Tibial nerve (tissue), 4 donors: ENCODE results near the gene MLPH. TPM values are rescaled to one million over a fixed set of nuclear protein-coding genes. Genes with fewer than 3 reads are reported as not detected.

Source experiments
- DNase-seq, 2 donors: peaks; one replicate each; pipeline ENCODE4 v3.0.0-alpha.2; 2019; ENCODE audit warnings: low spot score in 2 of 2
- H3K27ac ChIP-seq, 4 donors: fragments of 200-600 bp; sonication (generic) in 3 of 4; one replicate each; pipeline ENCODE4 v1.5.1; 2017 to 2019; ENCODE audit warnings: mild to moderate bottlenecking in 1 of 4
- H3K27me3 ChIP-seq, 2 donors: fragments of 200-600 bp; sonication (generic) in 1 of 2; one replicate each; pipeline versions ENCODE4 v1.5.1 to v1.6.0; 2017 to 2019
- H3K36me3 ChIP-seq, 3 donors: fragments of 200-600 bp; sonication (generic); one replicate each; pipeline ENCODE4 v1.5.1; 2018 to 2019
- H3K4me1 ChIP-seq, 4 donors: fragments of 200-600 bp; sonication (generic) in 3 of 4; one replicate each; pipeline ENCODE4 v1.5.1; 2017 to 2019
- H3K4me3 ChIP-seq, 4 donors: fragments of 200-600 bp; sonication (generic) in 3 of 4; one replicate each; pipeline ENCODE4 v1.5.1; 2017 to 2019; ENCODE audit warnings: mild to moderate bottlenecking in 1 of 4, moderate library complexity in 1 of 4
- H3K9me3 ChIP-seq, 4 donors: fragments of 200-600 bp; sonication (generic) in 3 of 4; one replicate each; pipeline ENCODE4 v1.5.1; 2017 to 2019
- CTCF ChIP-seq, 5 experiments: fragments of 200-600 bp in 3 of 5; fragments of 450-650 bp in 2 of 5; sonication (generic) in 3 of 5; IDR thresholded peaks; one replicate each; pipeline ENCODE4 v1.5.1; 2016 to 2019; ENCODE audit warnings: antibody characterized with exemption in 5 of 5, mild to moderate bottlenecking in 3 of 5, moderate library complexity in 2 of 5
- EP300 ChIP-seq, 2 donors: sonication (generic); formaldehyde crosslinking; IDR thresholded peaks; one replicate each; pipeline ENCODE4 v1.6.1; 2017; ENCODE audit warnings: antibody characterized with exemption in 2 of 2, mild to moderate bottlenecking in 1 of 2
- POLR2A ChIP-seq, 2 donors: fragments of 450-650 bp; IDR thresholded peaks; one replicate each; pipeline ENCODE4 v1.6.1; 2017; ENCODE audit warnings: antibody characterized with exemption in 2 of 2, mild to moderate bottlenecking in 2 of 2, moderate library complexity in 2 of 2
- WGBS, 2 donors: methylation state at CpG; one replicate each; pipeline ENCODE4 v1.1.5; 2018; 5-methylcytosine and 5-hydroxymethylcytosine counted together
- total RNA-seq, 4 donors: library from RNA; depleted of rRNA; stranded (reverse); fragments of >200 nt; gene quantifications; one replicate each; pipeline ENCODE4 v1.1.0, GENCODE V29; 2016

Gene MLPH
- total RNA-seq, 4 donors from 2014 or later = 41.4 to 108 (median 62.1) TPM

- Histone ChIP-seq H3K27me3 (no peaks in the 10 kb centered on the region), H3K4me3 (no peak overlapping the region), H3K36me3 (peaks cover 0 to 34% (median 0%) of the 10 kb centered on the region in 3 donors), H3K9me3 (peaks cover 0 to 28% (median 8%) of the 10 kb centered on the region in 4 donors), H3K27ac (no peak overlapping the region), H3K4me1 (peaks cover 0 to 10% (median 0%) of the 10 kb centered on the region in 4 donors)
- 56 to 67% methylated on average over 11 of the region's 11 CpGs for WGBS, 2 donors
- no peak for DNase-seq
- TF ChIP-seq EP300 (IDR thresholded peaks at IDR 0.05) (no peak), CTCF (IDR thresholded peaks at IDR 0.05) (peak in 1 of 5 experiments; percentile 14)
Observed at GRCh38 chr2:237556773-237557632, 70.0 kb downstream of the MLPH start.

GRCh38 chr2:237557633-237558015 lies 70.6 kb downstream of the MLPH start:
- WGBS, 2 donors = 54 to 62% methylated on average over 4 of the region's 4 CpGs
- Histone ChIP-seq H3K27ac (no peak overlapping the region), H3K36me3 (peaks cover 0 to 34% (median 0%) of the 10 kb centered on the region in 3 donors)

GRCh38 chr2:237558961-237559641 lies 72.0 kb downstream of the MLPH start:
- H3K4me1 ChIP-seq = peaks cover 0 to 10% (median 0%) of the 10 kb centered on the region in 4 donors
- H3K27ac ChIP-seq = no peak overlapping the region
- WGBS, 2 donors = 46 to 50% methylated on average over 22 of the region's 22 CpGs
- H3K9me3 ChIP-seq = peaks cover 0 to 25% (median 8%) of the 10 kb centered on the region in 4 donors
- DNase-seq = peak; percentile 86 to 92
- peak in 1 of 2 donors; percentile 63 for TF ChIP-seq EP300 (IDR thresholded peaks at IDR 0.05)
- TF ChIP-seq CTCF (IDR thresholded peaks at IDR 0.05) = peak in 1 of 5 experiments; percentile 11
- TF ChIP-seq POLR2A (IDR thresholded peaks at IDR 0.05) = no peak
- H3K36me3 ChIP-seq = peaks cover 0 to 20% (median 0%) of the 10 kb centered on the region in 3 donors
- no peak overlapping the region for H3K4me3 ChIP-seq
- peaks cover 0 to 10% of the 10 kb centered on the region in 2 donors for H3K27me3 ChIP-seq

More at GRCh38 chr2:237557633-237558015, 70.6 kb downstream of the MLPH start:
- no peak for DNase-seq
- Histone ChIP-seq H3K4me1 (peaks cover 0 to 10% (median 0%) of the 10 kb centered on the region in 4 donors), H3K4me3 (no peak overlapping the region), H3K27me3 (no peaks in the 10 kb centered on the region), H3K9me3 (peaks cover 0 to 28% (median 8%) of the 10 kb centered on the region in 4 donors)
- no peak for TF ChIP-seq EP300 (IDR thresholded peaks at IDR 0.05)
- no peak for TF ChIP-seq CTCF (IDR thresholded peaks at IDR 0.05)
- no peak for TF ChIP-seq POLR2A (IDR thresholded peaks at IDR 0.05)

GRCh38 chr2:237561221-237561620 lies 74.2 kb downstream of the MLPH start:
- WGBS, 2 donors = 68 to 77% methylated on average over 7 of the region's 7 CpGs
- Histone ChIP-seq H3K27ac (no peak overlapping the region), H3K4me3 (no peak overlapping the region), H3K9me3 (peaks cover 0 to 5% (median 0%) of the 10 kb centered on the region in 4 donors), H3K27me3 (peaks cover 0 to 19% of the 10 kb centered on the region in 2 donors), H3K36me3 (no peaks in the 10 kb centered on the region), H3K4me1 (peaks cover 0 to 10% (median 0%) of the 10 kb centered on the region in 4 donors)
- no peak for DNase-seq
- no peak for TF ChIP-seq EP300 (IDR thresholded peaks at IDR 0.05)
- TF ChIP-seq POLR2A (IDR thresholded peaks at IDR 0.05) = no peak
- no peak for TF ChIP-seq CTCF (IDR thresholded peaks at IDR 0.05)
